PFSK-1 (cell line): ENCODE measurements around the gene OR10H1.

Source experiments
- FOXP2 ChIP-seq: optimal IDR thresholded peaks from 2 replicates; pipeline ENCODE3; 2011; ENCODE audit warnings: borderline replicate concordance, control low read depth, inconsistent platforms; ENCODE audit not compliant: insufficient read depth; ENCODE audit errors: extremely low read length, extremely low read depth
- POLR2AphosphoS5 ChIP-seq: IDR thresholded peaks from 2 replicates; pipeline ENCODE4 v1.6.1; 2012; ENCODE audit warnings: low read depth, mild to moderate bottlenecking, control low read depth, low read length, moderate library complexity
- SIN3A ChIP-seq: IDR thresholded peaks from 2 replicates; pipeline ENCODE4 v1.6.1; 2012; ENCODE audit warnings: mild to moderate bottlenecking, low read length, moderate library complexity, borderline replicate concordance; ENCODE audit not compliant: insufficient read depth

DNA sequence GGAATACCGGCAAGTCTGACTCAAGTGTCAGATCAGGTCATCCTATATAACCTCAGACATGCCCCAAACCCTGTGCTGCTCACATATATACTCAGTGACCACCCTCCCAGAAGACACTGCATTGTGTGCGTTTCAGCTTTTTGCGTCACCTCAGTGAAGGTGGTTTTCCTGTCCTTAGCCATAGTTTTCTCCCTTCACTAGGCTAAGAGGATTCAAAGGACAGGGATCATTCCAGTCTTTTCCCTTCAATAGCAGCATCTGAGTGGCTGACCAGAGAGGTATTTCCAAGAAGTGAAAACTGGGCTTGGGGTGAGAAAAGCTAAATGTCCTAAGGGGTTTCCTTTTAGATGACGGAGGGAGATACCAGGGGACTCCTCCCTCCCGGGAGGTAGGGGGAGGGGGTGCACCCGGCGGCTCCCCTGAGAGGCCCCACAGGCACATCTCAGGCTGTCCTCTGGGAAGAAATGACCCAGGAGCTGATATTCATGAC, 12.7 kb upstream of the OR10H1 start:
- TF ChIP-seq POLR2AphosphoS5: no peak
- TF ChIP-seq FOXP2: no peak
- TF ChIP-seq SIN3A: no peak
